Panc1 (cell line): ENCODE data around the gene UPK1B. TPM values are rescaled to one million over a fixed set of nuclear protein-coding genes. Genes with fewer than 3 reads are reported as not detected.
A peak's percentile ranks its signal among the peaks of the same experiment; 100 is the strongest.

Experiments
- ATAC-seq: fragments of 200-7000 bp; cut with Tn5 transposase; 2 replicates; pipeline ENCODE4 v1.9.1; 2020; ENCODE audit warnings: mild to moderate bottlenecking, moderate library complexity
- BruUV-seq: library from RNA; stranded (reverse); fragments of 400-500 nt; replicated peaks from 2 replicates; lab custom pipeline; 2021; lab: Mats Ljungman, UMichigan
- CTCF ChIA-PET: fragments of 300-600 bp; sonication (Branson Sonifier 250); formaldehyde crosslinking; loops from one replicate; lab custom pipeline; 2022; ENCODE audit warnings: antibody characterized with exemption; lab: Charles Lee
- POLR2A ChIA-PET: fragments of 300-600 bp; sonication (Branson Sonifier 250); formaldehyde crosslinking; loops from one replicate; lab custom pipeline; 2022; ENCODE audit warnings: antibody characterized with exemption; lab: Charles Lee
- DNase-seq: peaks from one replicate; pipeline ENCODE4 v3.0.0-alpha.2; 2010; ENCODE audit warnings: low read depth, low spot score
- H3K27ac ChIP-seq: 2 replicates; pipeline ENCODE4 v1.5.1; 2011; ENCODE audit warnings: mild to moderate bottlenecking, low read length, inconsistent platforms
- H3K27me3 ChIP-seq: fragments of 200-500 bp; sonication (Bioruptor generic); 2 replicates; pipeline ENCODE4 v1.6.0; 2014; ENCODE audit warnings: low read length, inconsistent platforms; ENCODE audit not compliant: control insufficient read depth, insufficient read depth
- H3K36me3 ChIP-seq: fragments of 200-500 bp; sonication (Bioruptor generic); 2 replicates; pipeline ENCODE4 v1.5.1; 2014; ENCODE audit warnings: inconsistent platforms, mild to moderate bottlenecking, low read length, moderate library complexity; ENCODE audit not compliant: control insufficient read depth, insufficient read depth
- H3K4me1 ChIP-seq: 2 replicates; pipeline ENCODE4 v1.5.1; 2011; ENCODE audit warnings: inconsistent platforms, mild to moderate bottlenecking, low read length, moderate library complexity; ENCODE audit not compliant: control insufficient read depth, insufficient read depth
- H3K4me3 ChIP-seq, 2 experiments: 2 replicates each; pipeline ENCODE4 v1.5.1; 2011 to 2012; ENCODE audit warnings: low read depth in 2 of 2, low read length in 2 of 2, mild to moderate bottlenecking in 2 of 2, inconsistent platforms in 1 of 2, moderate library complexity in 1 of 2
- H3K9me3 ChIP-seq: fragments of 200-500 bp; sonication (Bioruptor generic); 2 replicates; pipeline ENCODE4 v1.5.1; 2014; ENCODE audit warnings: low read depth, mild to moderate bottlenecking, inconsistent platforms, low read length, moderate library complexity; ENCODE audit not compliant: control insufficient read depth, insufficient read depth
- POLR2AphosphoS5 ChIP-seq: IDR thresholded peaks from 2 replicates; pipeline ENCODE4 v1.6.1; 2012; ENCODE audit warnings: mild to moderate bottlenecking, low read depth, low read length, moderate library complexity
- REST ChIP-seq, 2 experiments: IDR thresholded peaks; 2 replicates each; pipeline ENCODE4 v1.6.1; 2011 to 2012; ENCODE audit warnings: low read depth in 2 of 2, control low read depth in 1 of 2, low read length in 1 of 2, mild to moderate bottlenecking in 1 of 2, moderate library complexity in 1 of 2; ENCODE audit not compliant: insufficient read depth in 1 of 2
- SIN3A ChIP-seq: IDR thresholded peaks from 2 replicates; pipeline ENCODE4 v1.6.1; 2012; ENCODE audit warnings: low read depth, mild to moderate bottlenecking, low read length, moderate library complexity, borderline replicate concordance; ENCODE audit not compliant: insufficient read depth
- TCF7L2 ChIP-seq: IDR thresholded peaks from 2 replicates; pipeline ENCODE4 v1.6.1; 2011; ENCODE audit warnings: mild to moderate bottlenecking, low read depth, low read length, inconsistent platforms
- in situ Hi-C: cut with HindIII; loops from 2 replicates; pipeline ENCODE4 v1.10.0; 2016; ENCODE audit warnings: low sequenced_read_pairs, low pct_unique_long_range_greater_than_20kb
- intact Hi-C: fragments of 100-400 bp; cut with micrococcal nuclease; formaldehyde crosslinking; loops from one replicate; pipeline ENCODE4 v1.10.0; 2022; ENCODE audit not compliant: unreplicated experiment
- total RNA-seq: library from RNA; stranded (reverse); gene quantifications from one replicate; pipeline ENCODE4 v1.2.1, GENCODE V29; 2021; ENCODE audit not compliant: unreplicated experiment
- TF ChIP-seq, protein P1 (sequence below): fragments of 450-650 bp; IDR thresholded peaks from 2 replicates; pipeline ENCODE4 v1.5.1; 2017; ENCODE audit warnings: mild to moderate bottlenecking

UPK1B gene
- total RNA-seq, 1 experiment from 2014 or later, result 4.4 TPM

GRCh38 chr3:119206611-119207511, 33.5 kb downstream of the UPK1B start:
- ChIA-PET POLR2A (no interaction called here), CTCF (no interaction called here)
- DNase-seq, result no peak
- no peaks in the 10 kb centered on the region for H3K9me3 ChIP-seq
- BruUV-seq, result no TSS peak
- no peak for TF ChIP-seq REST (IDR thresholded peaks at IDR 0.05; ENCODE audit: insufficient read depth in 1 of 2, low read depth in 2 of 2, low read length in 1 of 2)
- TF ChIP-seq, protein P1, sequence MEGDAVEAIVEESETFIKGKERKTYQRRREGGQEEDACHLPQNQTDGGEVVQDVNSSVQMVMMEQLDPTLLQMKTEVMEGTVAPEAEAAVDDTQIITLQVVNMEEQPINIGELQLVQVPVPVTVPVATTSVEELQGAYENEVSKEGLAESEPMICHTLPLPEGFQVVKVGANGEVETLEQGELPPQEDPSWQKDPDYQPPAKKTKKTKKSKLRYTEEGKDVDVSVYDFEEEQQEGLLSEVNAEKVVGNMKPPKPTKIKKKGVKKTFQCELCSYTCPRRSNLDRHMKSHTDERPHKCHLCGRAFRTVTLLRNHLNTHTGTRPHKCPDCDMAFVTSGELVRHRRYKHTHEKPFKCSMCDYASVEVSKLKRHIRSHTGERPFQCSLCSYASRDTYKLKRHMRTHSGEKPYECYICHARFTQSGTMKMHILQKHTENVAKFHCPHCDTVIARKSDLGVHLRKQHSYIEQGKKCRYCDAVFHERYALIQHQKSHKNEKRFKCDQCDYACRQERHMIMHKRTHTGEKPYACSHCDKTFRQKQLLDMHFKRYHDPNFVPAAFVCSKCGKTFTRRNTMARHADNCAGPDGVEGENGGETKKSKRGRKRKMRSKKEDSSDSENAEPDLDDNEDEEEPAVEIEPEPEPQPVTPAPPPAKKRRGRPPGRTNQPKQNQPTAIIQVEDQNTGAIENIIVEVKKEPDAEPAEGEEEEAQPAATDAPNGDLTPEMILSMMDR, result peak; percentile 15; the same call in 1 of the 2 replicates
- H3K27me3 ChIP-seq, result no peaks in the 10 kb centered on the region
- no peaks in the 10 kb centered on the region for H3K36me3 ChIP-seq
- no peak overlapping the region for H3K4me3 ChIP-seq
- no peaks in the 10 kb centered on the region for H3K4me1 ChIP-seq
- in situ Hi-C loops (no loop called here), intact Hi-C loops (no loop called here)
- ATAC-seq, result peak; percentile 79; the same call in 1 of the 2 replicates
- no peak overlapping the region for H3K27ac ChIP-seq

GRCh38 chr3:119207512-119207875, 34.1 kb downstream of the UPK1B start:
- no peak overlapping the region for H3K27ac ChIP-seq
- H3K27me3 ChIP-seq, result no peaks in the 10 kb centered on the region
- no peaks in the 10 kb centered on the region for H3K9me3 ChIP-seq
- no peak for TF ChIP-seq REST (IDR thresholded peaks at IDR 0.05; ENCODE audit: insufficient read depth in 1 of 2, low read depth in 2 of 2, low read length in 1 of 2)
- TF ChIP-seq SIN3A, result no peak
- TF ChIP-seq POLR2AphosphoS5, result no peak
- TF ChIP-seq TCF7L2, result no peak
- TF ChIP-seq, protein P1, result no peak
- in situ Hi-C loops (no loop called here), intact Hi-C loops (no loop called here)
- no peaks in the 10 kb centered on the region for H3K36me3 ChIP-seq
- ChIA-PET POLR2A (interaction anchor here (0.6 kb wide), 1 partner anchor 871 kb away, joined by 3 read pairs; no protein-coding TSS in a partner anchor), CTCF (no interaction called here)
- H3K4me3 ChIP-seq, result no peak overlapping the region
- no TSS peak for BruUV-seq
- no peak for ATAC-seq
- H3K4me1 ChIP-seq, result no peaks in the 10 kb centered on the region
- DNase-seq, result no peak
